A549 (cell line): Measurements from ENCODE around the gene BCL2L15.

Experiments used
- CEBPB ChIP-seq, 2 experiments: fragments of >200 bp in 1 of 2; sonication (Bioruptor Twin) in 1 of 2; formaldehyde crosslinking in 1 of 2; IDR thresholded peaks; 2 replicates each; pipeline ENCODE4 v1.6.1; 2012 to 2016
- CTCF ChIP-seq: fragments of >200 bp; sonication (Bioruptor Twin); formaldehyde crosslinking; IDR thresholded peaks from 3 replicates; pipeline ENCODE4 v1.5.1; 2016
- E2F6 ChIP-seq: IDR thresholded peaks from 2 replicates; pipeline ENCODE4 v1.6.1; 2012; ENCODE audit warnings: low read depth, borderline replicate concordance
- KDM1A ChIP-seq: fragments of 200-600 bp; sonication (generic); IDR thresholded peaks from 2 replicates; pipeline ENCODE4 v1.6.1; 2016; ENCODE audit warnings: low read depth, mild to moderate bottlenecking
- MAFK ChIP-seq: fragments of 450-650 bp; IDR thresholded peaks from 2 replicates; pipeline ENCODE4 v1.6.1; 2014; ENCODE audit not compliant: partially characterized antibody
- MAX ChIP-seq: IDR thresholded peaks from 2 replicates; pipeline ENCODE4 v1.6.1; 2012
- MAZ ChIP-seq: fragments of 150-350 bp; IDR thresholded peaks from 2 replicates; pipeline ENCODE4 v1.6.1; 2014; ENCODE audit warnings: antibody characterized with exemption, low read depth, low read length, borderline replicate concordance
- NFE2L2 ChIP-seq: fragments of 150-350 bp; conservative IDR thresholded peaks from 2 replicates; pipeline ENCODE4 v1.6.1; 2014; ENCODE audit warnings: low read length
- POLR2A ChIP-seq: IDR thresholded peaks from 2 replicates; pipeline ENCODE4 v1.6.1; 2012; ENCODE audit warnings: mild to moderate bottlenecking, low read length
- RCOR1 ChIP-seq: fragments of 150-350 bp; IDR thresholded peaks from 2 replicates; pipeline ENCODE4 v1.6.1; 2014; ENCODE audit warnings: antibody characterized with exemption, low read length, low read depth
- RFX5 ChIP-seq: fragments of 450-650 bp; IDR thresholded peaks from 2 replicates; pipeline ENCODE4 v1.7.1; 2014; ENCODE audit warnings: antibody characterized with exemption, mild to moderate bottlenecking, moderate library complexity

- no peak for TF ChIP-seq E2F6
- TF ChIP-seq RFX5, result no peak
- TF ChIP-seq CTCF, result no peak
- no peak for TF ChIP-seq CEBPB (IDR thresholded peaks at IDR 0.05)
- no peak for TF ChIP-seq MAFK
- TF ChIP-seq RCOR1, result no peak
- TF ChIP-seq POLR2A, result no peak
- TF ChIP-seq KDM1A, result no peak
- no peak for TF ChIP-seq NFE2L2
- no peak for TF ChIP-seq MAZ
- no peak for TF ChIP-seq MAX
Observed at GRCh38 chr1:113870778-113871177, 16.6 kb downstream of the BCL2L15 start.
